Measurements from ENCODE around the gene PARD3.

The PARD3 gene

DNA sequence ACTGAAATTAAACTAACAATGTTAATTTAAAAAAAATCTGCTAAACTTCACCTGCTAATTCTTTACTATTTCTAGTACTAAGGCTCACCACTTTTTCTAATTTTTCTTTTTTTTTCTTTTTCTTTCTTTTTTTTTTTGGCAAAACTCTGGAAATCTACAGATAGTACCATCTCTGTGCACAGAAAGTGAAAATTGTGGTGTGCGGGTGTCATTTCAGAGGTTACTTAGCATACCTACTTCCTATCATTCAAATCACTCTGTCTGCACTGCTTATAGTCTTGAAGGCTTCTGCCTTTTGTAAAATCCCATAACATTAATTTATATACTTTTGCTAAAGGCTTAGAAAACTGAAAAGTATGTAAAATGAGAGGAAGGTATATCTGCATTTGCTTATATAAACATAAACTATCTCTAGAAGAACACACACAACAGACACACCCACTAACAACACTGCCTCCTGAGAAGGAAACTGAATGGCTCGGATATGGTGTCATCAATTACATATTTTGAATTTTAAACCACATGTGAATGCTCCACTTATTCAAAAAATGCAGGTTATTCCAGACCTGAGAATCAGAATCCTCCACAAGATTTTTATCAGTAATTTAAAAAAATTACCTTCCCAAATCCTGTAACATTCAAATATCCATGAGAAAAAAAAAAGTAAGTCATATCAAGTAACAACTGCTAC is 229.5 kb downstream of the PARD3 start:
- H3K27me3 ChIP-seq (replicated peaks; ENCODE audit: control insufficient read depth, insufficient read depth, low read length): no peaks in the 10 kb centered on the region; the same call in 1 of the 2 replicates
- no peaks in the 10 kb centered on the region for H3K36me3 ChIP-seq (ENCODE audit: control insufficient read depth, insufficient read depth, low read length)
- no peak for DNase-seq (ENCODE audit: extremely low read depth, insufficient read length)
- TF ChIP-seq, protein P1, sequence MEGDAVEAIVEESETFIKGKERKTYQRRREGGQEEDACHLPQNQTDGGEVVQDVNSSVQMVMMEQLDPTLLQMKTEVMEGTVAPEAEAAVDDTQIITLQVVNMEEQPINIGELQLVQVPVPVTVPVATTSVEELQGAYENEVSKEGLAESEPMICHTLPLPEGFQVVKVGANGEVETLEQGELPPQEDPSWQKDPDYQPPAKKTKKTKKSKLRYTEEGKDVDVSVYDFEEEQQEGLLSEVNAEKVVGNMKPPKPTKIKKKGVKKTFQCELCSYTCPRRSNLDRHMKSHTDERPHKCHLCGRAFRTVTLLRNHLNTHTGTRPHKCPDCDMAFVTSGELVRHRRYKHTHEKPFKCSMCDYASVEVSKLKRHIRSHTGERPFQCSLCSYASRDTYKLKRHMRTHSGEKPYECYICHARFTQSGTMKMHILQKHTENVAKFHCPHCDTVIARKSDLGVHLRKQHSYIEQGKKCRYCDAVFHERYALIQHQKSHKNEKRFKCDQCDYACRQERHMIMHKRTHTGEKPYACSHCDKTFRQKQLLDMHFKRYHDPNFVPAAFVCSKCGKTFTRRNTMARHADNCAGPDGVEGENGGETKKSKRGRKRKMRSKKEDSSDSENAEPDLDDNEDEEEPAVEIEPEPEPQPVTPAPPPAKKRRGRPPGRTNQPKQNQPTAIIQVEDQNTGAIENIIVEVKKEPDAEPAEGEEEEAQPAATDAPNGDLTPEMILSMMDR (IDR thresholded peaks at IDR 0.05; ENCODE audit: insufficient read depth, low read length, poor library complexity, severe bottlenecking): no peak
- no peak overlapping the region for H3K4me3 ChIP-seq (replicated peaks; ENCODE audit: low read depth, low read length)

DNA sequence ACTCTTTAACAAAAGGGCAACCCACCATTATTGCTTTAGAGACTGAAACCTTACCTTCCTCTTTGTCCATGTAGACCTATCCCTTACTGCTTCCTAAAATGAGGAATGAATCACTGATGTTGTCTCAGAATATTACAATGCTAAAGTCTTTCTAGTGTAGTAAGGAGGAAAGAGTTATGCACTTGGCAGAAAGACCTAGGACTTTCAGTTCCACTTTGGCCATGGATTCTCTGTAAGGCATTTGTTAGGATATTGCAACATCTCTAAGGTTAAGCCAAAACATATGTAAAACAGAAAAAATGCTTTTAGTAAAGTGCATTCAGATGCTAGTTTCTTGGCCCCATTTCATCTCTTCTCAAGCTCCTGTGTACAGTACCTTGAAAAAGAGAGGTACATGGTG is 230.9 kb downstream of the PARD3 start:
- Histone ChIP-seq H3K36me3 (ENCODE audit: control insufficient read depth, insufficient read depth, low read length) (no peaks in the 10 kb centered on the region), H3K27me3 (replicated peaks; ENCODE audit: control insufficient read depth, insufficient read depth, low read length) (no peaks in the 10 kb centered on the region; the same call in 1 of the 2 replicates), H3K4me3 (replicated peaks; ENCODE audit: low read depth, low read length) (no peak overlapping the region)
- TF ChIP-seq, protein P1 (IDR thresholded peaks at IDR 0.05; ENCODE audit: insufficient read depth, low read length, poor library complexity, severe bottlenecking): no peak
- no peak for DNase-seq (ENCODE audit: extremely low read depth, insufficient read length)

DNA sequence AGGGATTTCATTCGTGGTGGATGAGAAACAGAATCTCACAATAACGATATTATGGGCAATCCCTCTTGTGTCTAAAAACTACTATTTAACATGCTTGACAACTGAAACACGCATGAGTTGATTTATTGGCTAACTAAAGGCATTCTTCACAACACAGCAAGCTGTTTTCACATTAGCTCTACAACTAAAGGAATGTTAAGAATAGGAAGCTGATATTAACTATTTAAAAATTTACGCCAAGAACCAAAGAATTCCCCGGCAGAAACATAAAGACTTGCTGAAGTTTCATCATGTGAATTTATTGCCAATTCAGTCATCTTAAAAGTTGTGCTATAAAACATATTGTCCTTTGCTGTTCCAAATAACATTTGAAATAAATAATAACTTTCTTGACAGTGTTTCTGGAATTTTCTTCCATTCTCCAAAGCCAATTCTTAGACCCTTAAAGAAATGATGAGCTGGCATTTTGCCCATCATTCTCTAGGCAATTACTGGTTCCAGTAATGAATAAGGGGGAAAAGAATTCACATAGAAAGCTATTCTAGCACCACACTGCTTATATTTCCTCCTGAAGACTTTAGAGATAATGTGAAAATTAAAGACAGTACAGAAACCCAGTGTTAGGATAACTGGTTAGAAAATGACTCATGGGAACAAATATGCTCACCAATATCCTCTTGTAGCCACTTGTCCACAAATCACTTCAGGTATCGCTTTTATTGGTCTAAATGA is 233.1 kb downstream of the PARD3 start:
- no peak for DNase-seq (ENCODE audit: extremely low read depth, insufficient read length)
- no peaks in the 10 kb centered on the region for H3K36me3 ChIP-seq (ENCODE audit: control insufficient read depth, insufficient read depth, low read length)
- H3K4me3 ChIP-seq (replicated peaks; ENCODE audit: low read depth, low read length): no peak overlapping the region
- H3K27me3 ChIP-seq (replicated peaks; ENCODE audit: control insufficient read depth, insufficient read depth, low read length): no peaks in the 10 kb centered on the region
- TF ChIP-seq, protein P1 (IDR thresholded peaks at IDR 0.05; ENCODE audit: insufficient read depth, low read length, poor library complexity, severe bottlenecking): no peak

DNA sequence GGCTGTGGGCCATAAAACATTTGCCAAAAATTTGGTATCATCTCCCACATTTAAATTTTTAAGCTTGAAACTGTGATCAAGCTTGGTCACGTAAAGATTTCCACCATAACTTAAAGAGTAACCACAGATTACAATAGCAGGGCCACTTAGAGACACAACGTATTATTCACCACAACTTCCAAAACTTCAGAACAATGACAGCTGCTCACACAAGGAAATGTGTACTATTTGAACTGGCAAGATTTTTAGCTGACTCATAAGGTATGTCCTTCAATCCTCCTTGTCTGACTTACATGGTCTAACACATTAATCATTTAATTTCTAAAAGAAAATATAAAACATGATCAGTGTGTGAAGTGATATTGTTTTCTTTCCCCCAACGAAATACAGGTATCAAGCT is 234.5 kb downstream of the PARD3 start:
- DNase-seq (ENCODE audit: extremely low read depth, insufficient read length): no peak
- TF ChIP-seq, protein P1 (IDR thresholded peaks at IDR 0.05; ENCODE audit: insufficient read depth, low read length, poor library complexity, severe bottlenecking): no peak
- Histone ChIP-seq H3K4me3 (replicated peaks; ENCODE audit: low read depth, low read length) (no peak overlapping the region), H3K27me3 (replicated peaks; ENCODE audit: control insufficient read depth, insufficient read depth, low read length) (no peaks in the 10 kb centered on the region), H3K36me3 (ENCODE audit: control insufficient read depth, insufficient read depth, low read length) (no peaks in the 10 kb centered on the region)

DNA sequence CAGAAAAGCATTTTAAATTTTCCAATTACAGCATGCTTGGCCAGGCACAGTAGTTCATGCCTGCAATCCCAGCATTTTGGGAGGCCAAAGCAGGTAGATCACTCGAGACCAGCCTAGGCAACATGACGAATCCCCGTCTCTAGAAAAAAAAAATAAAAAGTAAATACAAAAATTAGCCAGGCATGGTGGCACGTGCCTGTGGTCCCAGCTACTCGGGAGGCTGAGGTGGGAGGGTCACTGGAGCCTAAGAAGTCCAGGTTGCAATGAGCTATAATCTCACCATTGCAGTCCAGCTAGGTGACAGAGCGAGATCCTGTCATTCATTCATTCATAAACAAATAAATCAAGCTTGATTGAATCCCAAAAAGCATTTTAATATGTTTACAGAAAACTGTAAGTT is 234.9 kb downstream of the PARD3 start:
- Histone ChIP-seq H3K4me3 (replicated peaks; ENCODE audit: low read depth, low read length) (no peak overlapping the region), H3K27me3 (replicated peaks; ENCODE audit: control insufficient read depth, insufficient read depth, low read length) (no peaks in the 10 kb centered on the region), H3K36me3 (ENCODE audit: control insufficient read depth, insufficient read depth, low read length) (no peaks in the 10 kb centered on the region)
- no peak for DNase-seq (ENCODE audit: extremely low read depth, insufficient read length)
- TF ChIP-seq, protein P1 (IDR thresholded peaks at IDR 0.05; ENCODE audit: insufficient read depth, low read length, poor library complexity, severe bottlenecking): no peak

Data from GM06990 (cell line).